NB4 (cell line): ENCODE results near the gene PCDH7.

Source experiments
- CTCF ChIP-seq: IDR thresholded peaks from one replicate; pipeline ENCODE4 v1.5.1; 2012; ENCODE audit warnings: low read depth, low read length
- MAX ChIP-seq: IDR thresholded peaks from 2 replicates; pipeline ENCODE4 v1.6.1; 2011; ENCODE audit warnings: low read depth, low read length
- MYC ChIP-seq: IDR thresholded peaks from 2 replicates; pipeline ENCODE4 v1.6.1; 2011; ENCODE audit warnings: low read depth, low read length
- POLR2A ChIP-seq: IDR thresholded peaks from 2 replicates; pipeline ENCODE4 v1.6.1; 2011; ENCODE audit warnings: mild to moderate bottlenecking; ENCODE audit not compliant: insufficient read length; ENCODE audit errors: extremely low read depth

GRCh38 chr4:30721185-30722091, 1.3 kb downstream of the PCDH7 start:
- no peak for TF ChIP-seq CTCF
- TF ChIP-seq MAX = no peak
- TF ChIP-seq POLR2A = no peak
- no peak for TF ChIP-seq MYC
